HCT116 (cell line): ENCODE results near the gene LCN2. TPM values are rescaled to one million over a fixed set of nuclear protein-coding genes. Genes with fewer than 3 reads are reported as not detected.

Source experiments
- ATAC-seq: fragments of 200-7000 bp; cut with Tn5 transposase; 2 replicates; pipeline ENCODE4 v1.9.1; 2020; ENCODE audit warnings: mild to moderate bottlenecking, moderate library complexity
- BruUV-seq: library from RNA; stranded (reverse); fragments of 400-500 nt; replicated peaks from 2 replicates; lab custom pipeline; 2021; lab: Mats Ljungman, UMichigan
- CTCF ChIA-PET: fragments of 300-600 bp; sonication (Branson Sonifier 250); formaldehyde crosslinking; loops from one replicate; lab custom pipeline; 2021; ENCODE audit warnings: antibody characterized with exemption; lab: Charles Lee
- POLR2A ChIA-PET: fragments of 300-600, 350-600 bp; sonication (Branson Sonifier 250); formaldehyde crosslinking; loops from one replicate; lab custom pipeline; 2021; ENCODE audit warnings: antibody characterized with exemption; lab: Charles Lee
- RAD21 ChIA-PET, 2 experiments: fragments of 300-600 bp; sonication (Branson Sonifier 250); formaldehyde crosslinking; loops; one replicate each; lab custom pipeline; 2023; ENCODE audit warnings: low total read pairs in 2 of 2; ENCODE audit not compliant: uncharacterized antibody in 2 of 2, unreplicated experiment in 2 of 2, low non-redundant PET in 1 of 2; lab: Charles Lee
- DNase-seq: peaks from one replicate; pipeline ENCODE4 v3.0.0-alpha.2; 2010; ENCODE audit warnings: low read depth, low spot score
- H2AFZ ChIP-seq: fragments of 200-600 bp; shearing (Covaris generic), sonication (generic); 2 replicates; pipeline ENCODE4 v1.6.1; 2017; ENCODE audit warnings: low read depth, mixed run types, mixed read lengths, antibody characterized with exemption, low read length; ENCODE audit not compliant: poor library complexity, severe bottlenecking
- H3K27ac ChIP-seq: 2 replicates; pipeline ENCODE4 v1.5.1; 2012; ENCODE audit warnings: low read depth, low read length
- H3K27me3 ChIP-seq: fragments of 200-600 bp; sonication (generic); 2 replicates; pipeline ENCODE4 v1.6.1; 2016; ENCODE audit warnings: mixed run types, low read length, mixed read lengths; ENCODE audit not compliant: insufficient read depth
- H3K36me3 ChIP-seq, 2 experiments: fragments of 200-500 bp in 1 of 2; fragments of 200-600 bp in 1 of 2; sonication (Bioruptor generic) in 1 of 2; sonication (generic) in 1 of 2; 2 replicates each; pipeline versions ENCODE4 v1.5.1 to v1.6.1; 2014 to 2016; ENCODE audit warnings: low read length in 2 of 2, inconsistent platforms in 1 of 2, mixed read lengths in 1 of 2, mixed run types in 1 of 2; ENCODE audit not compliant: insufficient read depth in 2 of 2, control insufficient read depth in 1 of 2
- H3K4me1 ChIP-seq, 2 experiments: fragments of 200-600 bp in 1 of 2; sonication (generic) in 1 of 2; 2 replicates each; pipeline versions ENCODE4 v1.5.1 to v1.6.1; 2012 to 2017; ENCODE audit warnings: low read length in 2 of 2, inconsistent platforms in 1 of 2, mild to moderate bottlenecking in 1 of 2, mixed read lengths in 1 of 2, mixed run types in 1 of 2, moderate library complexity in 1 of 2; ENCODE audit not compliant: insufficient read depth in 2 of 2, control insufficient read depth in 1 of 2
- H3K4me2 ChIP-seq: fragments of 200-600 bp; sonication (generic); 2 replicates; pipeline ENCODE4 v1.6.1; 2017; ENCODE audit warnings: mixed run types, low read length, mixed read lengths
- H3K4me3 ChIP-seq, 2 experiments: fragments of 200-600 bp in 1 of 2; sonication (generic) in 1 of 2; replicated peaks in 1 of 2; 2 replicates each; pipeline ENCODE4 v1.5.1; 2011 to 2016; ENCODE audit warnings: low read length in 2 of 2, control low read depth in 1 of 2, low read depth in 1 of 2, mild to moderate bottlenecking in 1 of 2, mixed read lengths in 1 of 2, mixed run types in 1 of 2
- H3K79me2 ChIP-seq: fragments of 200-600 bp; sonication (generic); 2 replicates; pipeline ENCODE4 v1.6.1; 2017; ENCODE audit warnings: mild to moderate bottlenecking, mixed run types, low read length, moderate library complexity, mixed read lengths; ENCODE audit not compliant: insufficient read depth
- H3K9ac ChIP-seq: fragments of 200-600 bp; sonication (generic); 2 replicates; pipeline ENCODE4 v1.6.1; 2016; ENCODE audit warnings: low read length, mixed read lengths
- H3K9me2 ChIP-seq: fragments of 200-600 bp; sonication (generic), shearing (Covaris generic); 2 replicates; pipeline ENCODE4 v1.6.1; 2017; ENCODE audit warnings: mixed run types, mild to moderate bottlenecking, moderate library complexity; ENCODE audit not compliant: insufficient read depth
- H3K9me3 ChIP-seq, 2 experiments: fragments of 200-500 bp in 1 of 2; fragments of 200-600 bp in 1 of 2; sonication (Bioruptor generic) in 1 of 2; sonication (generic) in 1 of 2; 2 replicates each; pipeline ENCODE4 v1.6.1; 2014 to 2017; ENCODE audit warnings: low read length in 2 of 2, mixed read lengths in 2 of 2, inconsistent platforms in 1 of 2, low read depth in 1 of 2, mild to moderate bottlenecking in 1 of 2, mixed run types in 1 of 2, moderate library complexity in 1 of 2; ENCODE audit not compliant: control insufficient read depth in 1 of 2, insufficient read depth in 1 of 2
- H4K20me1 ChIP-seq: fragments of 200-600 bp; sonication (generic), shearing (Covaris generic); 2 replicates; pipeline ENCODE4 v1.6.1; 2017; ENCODE audit warnings: mixed run types, mild to moderate bottlenecking, moderate library complexity; ENCODE audit not compliant: insufficient read depth
- CBX3 ChIP-seq: IDR thresholded peaks from 2 replicates; pipeline ENCODE4 v1.6.1; 2012; ENCODE audit warnings: low read depth
- FOSL1 ChIP-seq: IDR thresholded peaks from 2 replicates; pipeline ENCODE4 v1.6.1; 2012; ENCODE audit warnings: low read depth
- JUND ChIP-seq: IDR thresholded peaks from 2 replicates; pipeline ENCODE4 v1.6.1; 2012
- MAX ChIP-seq: IDR thresholded peaks from 2 replicates; pipeline ENCODE4 v1.6.1; 2012
- POLR2AphosphoS5 ChIP-seq: IDR thresholded peaks from 2 replicates; pipeline ENCODE4 v1.6.1; 2011; ENCODE audit warnings: mild to moderate bottlenecking, low read depth, low read length, moderate library complexity
- SP1 ChIP-seq: IDR thresholded peaks from 2 replicates; pipeline ENCODE4 v1.6.1; 2012; ENCODE audit warnings: low read depth
- ZFX ChIP-seq: fragments of 450-650 bp; IDR thresholded peaks from 2 replicates; pipeline ENCODE4 v1.6.1; 2017
- intact Hi-C: fragments of 100-400 bp; cut with micrococcal nuclease; formaldehyde crosslinking; loops from 2 replicates; pipeline ENCODE4 v1.10.0; 2022
- total RNA-seq: library from RNA; stranded (reverse); gene quantifications from one replicate; pipeline ENCODE4 v1.2.1, GENCODE V29; 2021; ENCODE audit not compliant: unreplicated experiment
- TF ChIP-seq, protein P1 (sequence below): IDR thresholded peaks from 2 replicates; pipeline ENCODE4 v1.6.1; 2011; ENCODE audit warnings: mild to moderate bottlenecking, low read length, moderate library complexity; ENCODE audit not compliant: insufficient replicate concordance; ENCODE audit errors: extremely low read depth
- TF ChIP-seq, protein P2 (sequence below), 3 experiments: fragments of 200-600 bp in 1 of 3; sonication (generic) in 1 of 3; IDR thresholded peaks in 2 of 3; conservative IDR thresholded peaks in 1 of 3; 2 replicates each; pipeline ENCODE4 v1.5.1; 2012 to 2017; ENCODE audit warnings: low read depth in 2 of 3, low read length in 2 of 3, antibody characterized with exemption in 1 of 3, borderline replicate concordance in 1 of 3, control low read depth in 1 of 3, mild to moderate bottlenecking in 1 of 3, mixed read lengths in 1 of 3, mixed run types in 1 of 3, moderate library complexity in 1 of 3; ENCODE audit not compliant: insufficient read depth in 1 of 3

LCN2 gene
- total RNA-seq, 1 experiment from 2014 or later = 9.2 TPM

DNA sequence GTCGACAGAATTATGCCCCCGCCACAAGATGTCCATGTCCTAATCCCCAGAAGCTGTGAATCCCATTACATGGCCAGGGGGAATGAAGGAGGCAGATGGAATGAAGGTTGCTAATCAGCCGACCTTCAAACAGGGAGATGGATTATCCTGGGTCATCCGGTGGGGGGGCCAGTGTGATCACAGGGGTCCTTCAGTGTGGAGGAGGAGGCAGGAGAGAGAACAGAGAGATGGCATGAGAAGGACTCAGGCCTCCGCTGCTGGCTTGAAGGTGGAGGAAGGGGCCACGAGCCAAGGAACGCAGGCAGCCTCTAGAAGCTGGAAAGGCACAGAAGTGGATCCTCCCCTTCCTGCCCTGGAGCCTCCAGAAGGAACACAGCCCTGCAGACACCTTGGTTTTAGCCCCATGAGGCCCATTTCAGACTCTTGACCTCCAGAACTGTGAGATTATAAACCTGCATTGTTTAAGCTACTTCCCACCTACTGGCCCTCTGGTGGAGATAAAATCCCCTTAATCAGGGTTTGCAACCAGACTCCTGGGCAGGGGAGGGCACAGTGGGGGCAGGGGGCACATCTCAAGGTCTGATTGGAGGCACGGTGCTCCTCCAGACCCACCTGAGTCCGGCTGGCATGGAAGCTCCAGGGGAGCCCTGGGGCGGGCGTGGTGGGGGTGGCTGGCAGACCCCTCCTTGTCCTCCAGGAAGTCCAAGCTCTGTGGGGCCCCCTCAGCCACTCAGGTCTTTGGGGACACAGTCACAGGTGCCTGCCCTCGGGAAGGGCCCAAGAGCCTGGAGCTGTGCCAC is 35.5 kb upstream of the LCN2 start (continued):
- TF ChIP-seq, protein P1, sequence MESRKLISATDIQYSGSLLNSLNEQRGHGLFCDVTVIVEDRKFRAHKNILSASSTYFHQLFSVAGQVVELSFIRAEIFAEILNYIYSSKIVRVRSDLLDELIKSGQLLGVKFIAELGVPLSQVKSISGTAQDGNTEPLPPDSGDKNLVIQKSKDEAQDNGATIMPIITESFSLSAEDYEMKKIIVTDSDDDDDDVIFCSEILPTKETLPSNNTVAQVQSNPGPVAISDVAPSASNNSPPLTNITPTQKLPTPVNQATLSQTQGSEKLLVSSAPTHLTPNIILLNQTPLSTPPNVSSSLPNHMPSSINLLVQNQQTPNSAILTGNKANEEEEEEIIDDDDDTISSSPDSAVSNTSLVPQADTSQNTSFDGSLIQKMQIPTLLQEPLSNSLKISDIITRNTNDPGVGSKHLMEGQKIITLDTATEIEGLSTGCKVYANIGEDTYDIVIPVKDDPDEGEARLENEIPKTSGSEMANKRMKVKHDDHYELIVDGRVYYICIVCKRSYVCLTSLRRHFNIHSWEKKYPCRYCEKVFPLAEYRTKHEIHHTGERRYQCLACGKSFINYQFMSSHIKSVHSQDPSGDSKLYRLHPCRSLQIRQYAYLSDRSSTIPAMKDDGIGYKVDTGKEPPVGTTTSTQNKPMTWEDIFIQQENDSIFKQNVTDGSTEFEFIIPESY = no peak
- TF ChIP-seq JUND (no peak), FOSL1 (no peak)

- BruUV-seq = no TSS peak
- H3K4me2 ChIP-seq = no peak overlapping the region
- DNase-seq = no peak
- H3K36me3 ChIP-seq = no peaks in the 10 kb centered on the region
- no peaks in the 10 kb centered on the region for H3K27me3 ChIP-seq
- no peak overlapping the region for H3K4me3 ChIP-seq
- no peak for ATAC-seq
- no peak overlapping the region for H3K27ac ChIP-seq
- H3K9me3 ChIP-seq = no peaks in the 10 kb centered on the region
- TF ChIP-seq POLR2AphosphoS5 (no peak), SP1 (no peak), ZFX (no peak), CBX3 (no peak), MAX (no peak)
- TF ChIP-seq, protein P2, sequence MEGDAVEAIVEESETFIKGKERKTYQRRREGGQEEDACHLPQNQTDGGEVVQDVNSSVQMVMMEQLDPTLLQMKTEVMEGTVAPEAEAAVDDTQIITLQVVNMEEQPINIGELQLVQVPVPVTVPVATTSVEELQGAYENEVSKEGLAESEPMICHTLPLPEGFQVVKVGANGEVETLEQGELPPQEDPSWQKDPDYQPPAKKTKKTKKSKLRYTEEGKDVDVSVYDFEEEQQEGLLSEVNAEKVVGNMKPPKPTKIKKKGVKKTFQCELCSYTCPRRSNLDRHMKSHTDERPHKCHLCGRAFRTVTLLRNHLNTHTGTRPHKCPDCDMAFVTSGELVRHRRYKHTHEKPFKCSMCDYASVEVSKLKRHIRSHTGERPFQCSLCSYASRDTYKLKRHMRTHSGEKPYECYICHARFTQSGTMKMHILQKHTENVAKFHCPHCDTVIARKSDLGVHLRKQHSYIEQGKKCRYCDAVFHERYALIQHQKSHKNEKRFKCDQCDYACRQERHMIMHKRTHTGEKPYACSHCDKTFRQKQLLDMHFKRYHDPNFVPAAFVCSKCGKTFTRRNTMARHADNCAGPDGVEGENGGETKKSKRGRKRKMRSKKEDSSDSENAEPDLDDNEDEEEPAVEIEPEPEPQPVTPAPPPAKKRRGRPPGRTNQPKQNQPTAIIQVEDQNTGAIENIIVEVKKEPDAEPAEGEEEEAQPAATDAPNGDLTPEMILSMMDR (IDR thresholded peaks at IDR 0.05 in 2 of 3, conservative IDR thresholded peaks at IDR 0.05 in 1 of 3; ENCODE audit: borderline replicate concordance in 1 of 3, insufficient read depth in 1 of 3, low read depth in 2 of 3, low read length in 2 of 3) = no peak
- TF ChIP-seq, all 23 proteins: peak for 0
- no peak overlapping the region for H2AFZ ChIP-seq
- intact Hi-C loops = no loop called here
- no peak overlapping the region for H3K9ac ChIP-seq
- ChIA-PET CTCF (interaction anchor here (0.9 to 1.9 kb wide), 3 partner anchors 11 to 17 kb away, joined by 3 to 8 read pairs (median 4); no protein-coding TSS in a partner anchor), POLR2A (interaction anchor here (1.2 kb wide), 1 partner anchor 20 kb away, joined by 3 read pairs; no protein-coding TSS in a partner anchor), RAD21 (no interaction called here)
- H4K20me1 ChIP-seq = no peaks in the 10 kb centered on the region
- no peaks in the 10 kb centered on the region for H3K79me2 ChIP-seq
- H3K9me2 ChIP-seq = no peaks in the 10 kb centered on the region
- H3K4me1 ChIP-seq = peaks cover 3 to 4% of the 10 kb centered on the region in 2 experiments; a peak in 3 of 4 replicates
Measured at GRCh38 chr9:128114326-128115186, 34.7 kb upstream of the LCN2 start.
